Karpas-422 (cell line): ENCODE results near the gene C1QTNF1. TPM values are rescaled to one million over a fixed set of nuclear protein-coding genes. Genes with fewer than 3 reads are reported as not detected.
A peak's percentile ranks its signal among the peaks of the same experiment; 100 is the strongest.

Source experiments
- DNase-seq: peaks from one replicate; pipeline ENCODE4 v3.0.0-alpha.2; 2015
- H2AFZ ChIP-seq: fragments of 200-600 bp; sonication (generic); 2 replicates; pipeline ENCODE4 v1.6.1; 2014; ENCODE audit warnings: antibody characterized with exemption, low read length, mixed read lengths
- H3K27ac ChIP-seq: fragments of 200-600 bp; sonication (generic); 2 replicates; pipeline ENCODE4 v1.5.1; 2014; ENCODE audit warnings: mild to moderate bottlenecking, low read length, moderate library complexity
- H3K27me3 ChIP-seq: fragments of 200-600 bp; sonication (generic); 2 replicates; pipeline ENCODE4 v1.6.1; 2014; ENCODE audit warnings: low read length, mixed read lengths
- H3K36me3 ChIP-seq: fragments of 200-600 bp; sonication (generic); 2 replicates; pipeline ENCODE4 v1.6.1; 2014; ENCODE audit warnings: low read length, mixed read lengths; ENCODE audit not compliant: insufficient read depth
- H3K4me1 ChIP-seq: fragments of 200-600 bp; sonication (generic); 2 replicates; pipeline ENCODE4 v1.6.1; 2014; ENCODE audit warnings: mild to moderate bottlenecking, low read length, mixed read lengths
- H3K4me2 ChIP-seq: fragments of 200-600 bp; sonication (generic); 2 replicates; pipeline ENCODE4 v1.6.1; 2014; ENCODE audit warnings: low read length, low read depth, mild to moderate bottlenecking; ENCODE audit not compliant: poor library complexity, severe bottlenecking
- H3K4me3 ChIP-seq: fragments of 200-600 bp; sonication (generic); 2 replicates; pipeline ENCODE4 v1.5.1; 2014; ENCODE audit warnings: mild to moderate bottlenecking, antibody characterized with exemption, low read length, mixed read lengths
- H3K79me2 ChIP-seq: fragments of 200-600 bp; sonication (generic); 2 replicates; pipeline ENCODE4 v1.6.1; 2014; ENCODE audit warnings: mild to moderate bottlenecking, low read length, mixed read lengths
- H3K9ac ChIP-seq: fragments of 200-600 bp; sonication (generic); 2 replicates; pipeline ENCODE4 v1.6.0; 2014; ENCODE audit warnings: low read length
- H3K9me2 ChIP-seq: fragments of 200-600 bp; sonication (generic), shearing (Covaris generic); replicated peaks from 2 replicates; pipeline ENCODE4 v1.6.0; 2014; ENCODE audit warnings: mild to moderate bottlenecking, low read length, moderate library complexity; ENCODE audit not compliant: insufficient read depth
- H3K9me3 ChIP-seq: fragments of 300-700, 200-600 bp; sonication (generic); 2 replicates; pipeline ENCODE4 v1.6.1; 2014; ENCODE audit warnings: low read length, mixed read lengths
- H4K20me1 ChIP-seq: fragments of 200-600 bp; sonication (generic); 2 replicates; pipeline ENCODE4 v1.6.1; 2014; ENCODE audit warnings: mild to moderate bottlenecking, antibody characterized with exemption, low read length, low read depth; ENCODE audit not compliant: insufficient read depth
- total RNA-seq: library from RNA; depleted of rRNA; stranded (reverse); fragments of >200 nt; shearing (Covaris generic); gene quantifications from 2 replicates; pipeline ENCODE4 v1.2.3, GENCODE V29; 2014; ENCODE audit warnings: low replicate concordance

The C1QTNF1 gene
- total RNA-seq, 1 experiment from 2014 or later: not detected

DNA sequence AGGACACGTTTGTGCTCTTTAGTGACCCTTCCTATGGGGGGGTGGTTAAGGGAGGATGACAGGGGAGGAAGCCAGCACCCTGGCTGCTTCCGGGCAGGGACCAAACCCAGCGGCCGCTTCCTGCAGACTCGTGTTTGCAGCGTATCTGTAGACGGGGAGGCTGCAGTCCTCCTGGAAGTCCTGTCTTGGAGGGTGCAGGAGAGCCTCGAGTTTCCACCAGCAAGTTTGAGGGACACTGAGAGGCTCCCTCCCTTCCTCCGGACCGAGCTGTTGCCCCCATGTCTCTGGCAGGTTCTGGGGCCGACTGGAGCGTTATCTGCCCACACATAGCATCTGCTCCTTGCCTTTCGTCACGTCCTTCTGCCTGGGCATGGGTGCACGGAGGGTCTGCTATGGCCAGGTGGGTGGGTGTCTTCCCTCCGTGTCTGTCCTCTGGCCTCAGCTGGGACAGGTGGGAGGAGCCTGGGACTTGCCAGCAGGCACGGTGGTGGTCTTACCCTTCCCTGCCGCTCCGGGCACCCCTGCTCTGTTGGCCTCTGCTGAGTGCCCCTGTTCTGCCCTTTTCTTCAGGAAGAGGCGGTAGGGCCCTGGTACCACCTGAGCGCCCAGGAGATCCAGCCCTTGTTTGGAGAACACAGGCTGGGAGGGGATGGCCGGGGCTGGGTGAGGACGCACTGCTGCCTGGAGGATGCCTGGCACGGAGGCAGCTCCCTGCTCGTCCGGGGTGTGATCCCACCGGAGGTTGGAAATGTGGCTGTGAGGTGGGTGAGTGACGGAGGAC, 59.4 kb downstream of the C1QTNF1 start:
- no peak for DNase-seq
- Histone ChIP-seq H3K4me2 (no peak overlapping the region), H4K20me1 (peaks cover 6% of the 10 kb centered on the region; the same call in 1 of the 2 replicates)

DNA sequence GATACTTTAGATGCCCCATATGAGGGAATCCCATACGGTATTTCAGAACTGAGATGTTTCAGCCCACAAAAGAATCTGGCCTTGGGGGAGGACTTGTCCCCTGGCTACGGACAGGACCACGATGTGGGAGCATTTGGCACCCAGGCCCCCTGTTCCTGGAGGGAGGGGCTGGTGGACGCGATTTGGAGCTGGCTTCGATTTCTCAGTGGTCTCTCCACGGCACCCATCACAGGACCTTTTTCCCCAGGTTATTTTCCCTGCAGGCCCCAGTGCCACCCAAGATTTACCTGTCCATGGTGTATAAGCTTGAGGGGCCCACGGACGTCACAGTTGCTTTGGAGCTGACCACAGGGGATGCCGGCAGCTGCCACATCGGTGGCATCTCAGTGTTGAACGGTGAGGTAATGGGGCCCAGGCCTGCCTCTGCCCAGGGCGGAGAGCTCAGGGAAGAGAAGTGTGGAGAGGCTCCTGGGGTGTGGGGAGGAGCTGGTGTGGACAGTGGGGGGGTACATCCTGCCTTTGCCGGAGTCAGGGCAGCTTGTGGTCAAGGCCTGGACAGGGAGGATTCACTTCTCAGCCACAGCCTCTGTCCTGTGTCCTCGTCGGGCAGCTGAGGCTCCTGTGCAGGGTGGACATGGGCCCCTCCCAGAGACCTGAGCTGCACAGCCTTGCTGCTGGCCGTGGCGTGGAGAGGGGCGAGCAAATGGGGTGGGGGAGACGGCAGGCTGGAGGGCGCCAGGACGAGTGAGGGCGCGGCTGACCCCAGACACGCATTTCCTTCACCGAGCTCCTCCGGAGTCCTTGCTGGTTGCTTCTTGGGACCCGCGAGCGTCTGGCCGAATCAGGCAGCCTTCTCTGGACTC, 60.6 kb downstream of the C1QTNF1 start:
- H3K9me2 ChIP-seq: no peaks in the 10 kb centered on the region
- no peaks in the 10 kb centered on the region for H3K9me3 ChIP-seq
- no peak for DNase-seq
- H3K79me2 ChIP-seq: no peaks in the 10 kb centered on the region
- peaks cover 6% of the 10 kb centered on the region; the same call in 1 of the 2 replicates for H4K20me1 ChIP-seq
- H3K27ac ChIP-seq: no peak overlapping the region
- H3K27me3 ChIP-seq: no peaks in the 10 kb centered on the region
- no peak overlapping the region for H2AFZ ChIP-seq
- no peak overlapping the region for H3K4me2 ChIP-seq
- H3K4me1 ChIP-seq: no peaks in the 10 kb centered on the region
- H3K4me3 ChIP-seq: no peak overlapping the region
- no peaks in the 10 kb centered on the region for H3K36me3 ChIP-seq
- H3K9ac ChIP-seq: no peak overlapping the region

More for the DNA sequence above, 59.4 kb downstream of the C1QTNF1 start:
- Histone ChIP-seq H3K9me2 (no peaks in the 10 kb centered on the region), H2AFZ (no peak overlapping the region), H3K4me3 (no peak overlapping the region), H3K79me2 (no peaks in the 10 kb centered on the region), H3K9ac (no peak overlapping the region), H3K4me1 (no peaks in the 10 kb centered on the region), H3K27ac (no peak overlapping the region), H3K27me3 (no peaks in the 10 kb centered on the region), H3K36me3 (no peaks in the 10 kb centered on the region), H3K9me3 (no peaks in the 10 kb centered on the region)

DNA sequence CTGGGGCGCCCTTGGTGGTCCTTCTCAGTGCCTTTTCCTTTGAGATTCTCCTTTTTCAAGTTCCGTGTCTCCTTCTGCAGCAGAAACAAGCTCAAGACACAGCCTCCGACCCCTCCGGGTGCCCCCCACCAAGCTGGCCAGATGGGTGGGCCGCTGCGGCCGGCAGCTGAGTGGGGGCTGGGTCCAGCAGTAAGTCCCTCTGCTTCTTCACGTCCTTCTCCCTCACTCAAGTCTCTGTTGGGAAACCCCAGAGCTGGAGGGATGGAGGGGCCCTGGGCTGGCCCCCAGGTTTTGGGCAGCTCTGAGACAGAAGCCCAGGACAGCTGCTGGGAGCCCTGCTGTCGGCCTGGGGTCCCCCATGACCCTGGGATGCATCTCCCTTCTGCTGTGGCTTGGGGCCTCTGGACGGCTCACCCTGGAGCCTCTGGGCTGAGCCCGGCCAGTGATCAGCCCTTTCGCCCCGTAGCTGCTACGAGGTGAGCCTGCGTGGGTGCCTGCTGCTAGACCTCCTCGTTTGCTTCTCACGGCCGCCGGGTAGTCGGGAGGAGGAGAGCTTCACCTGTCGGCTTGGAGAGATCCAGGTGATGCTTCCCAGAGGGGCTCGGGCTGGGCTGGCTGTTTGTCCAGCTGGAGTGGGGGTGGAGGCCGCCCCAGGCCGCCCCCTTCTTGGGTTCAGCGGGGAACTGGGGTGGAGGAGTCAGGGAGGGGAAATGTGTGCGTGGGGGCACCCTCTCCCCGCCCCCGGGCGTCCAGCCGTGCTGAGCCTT, 61.4 kb downstream of the C1QTNF1 start:
- no peak overlapping the region for H3K9ac ChIP-seq
- no peak overlapping the region for H3K4me3 ChIP-seq
- H3K9me2 ChIP-seq: no peaks in the 10 kb centered on the region
- no peak overlapping the region for H3K4me2 ChIP-seq
- no peaks in the 10 kb centered on the region for H3K27me3 ChIP-seq
- no peak for DNase-seq
- no peak overlapping the region for H3K27ac ChIP-seq
- no peaks in the 10 kb centered on the region for H3K79me2 ChIP-seq
- no peaks in the 10 kb centered on the region for H3K36me3 ChIP-seq
- no peaks in the 10 kb centered on the region for H3K4me1 ChIP-seq
- H3K9me3 ChIP-seq: no peaks in the 10 kb centered on the region
- H4K20me1 ChIP-seq: peaks cover 6% of the 10 kb centered on the region; the same call in 1 of the 2 replicates
- H2AFZ ChIP-seq: no peak overlapping the region

DNA sequence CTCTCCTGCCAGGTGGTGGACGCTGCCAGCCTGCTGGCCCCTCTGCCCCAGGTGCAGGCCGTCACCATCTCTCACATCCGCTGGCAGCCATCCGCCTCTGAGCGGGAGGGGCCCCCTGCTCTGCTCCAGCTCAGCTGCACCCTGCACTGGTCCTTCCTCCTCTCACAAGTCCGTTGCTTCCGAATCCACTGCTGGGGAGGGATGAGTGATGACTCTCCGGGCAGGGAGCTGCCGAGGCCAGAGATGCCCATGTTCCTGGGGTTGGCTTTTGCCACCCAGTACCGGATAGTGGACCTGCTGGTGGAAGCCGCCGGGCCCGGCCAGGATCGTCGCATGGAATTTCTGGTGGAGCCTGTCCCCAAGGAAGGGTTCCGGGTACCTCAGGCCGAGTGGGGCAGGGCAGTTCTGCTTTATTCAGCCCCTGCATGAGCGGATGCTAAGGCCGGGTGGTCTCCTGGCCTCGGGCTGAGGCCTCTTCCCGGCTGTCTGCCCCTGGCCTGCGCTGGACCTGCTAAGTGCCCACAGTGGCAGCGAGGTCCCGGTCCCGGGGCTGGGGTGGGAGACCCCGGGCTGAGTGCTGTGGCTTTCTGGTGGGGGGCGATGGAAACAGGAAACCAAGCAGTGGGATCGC, 62.1 kb downstream of the C1QTNF1 start:
- H3K9me3 ChIP-seq: no peaks in the 10 kb centered on the region
- no peak for DNase-seq
- H3K9me2 ChIP-seq: no peaks in the 10 kb centered on the region
- no peaks in the 10 kb centered on the region for H3K4me1 ChIP-seq
- no peaks in the 10 kb centered on the region for H3K79me2 ChIP-seq
- H3K4me3 ChIP-seq: no peak overlapping the region
- peaks cover 6% of the 10 kb centered on the region; the same call in 1 of the 2 replicates for H4K20me1 ChIP-seq
- no peaks in the 10 kb centered on the region for H3K27me3 ChIP-seq
- H3K4me2 ChIP-seq: no peak overlapping the region
- H3K27ac ChIP-seq: no peak overlapping the region
- no peaks in the 10 kb centered on the region for H3K36me3 ChIP-seq
- H3K9ac ChIP-seq: no peak overlapping the region
- H2AFZ ChIP-seq: no peak overlapping the region

DNA sequence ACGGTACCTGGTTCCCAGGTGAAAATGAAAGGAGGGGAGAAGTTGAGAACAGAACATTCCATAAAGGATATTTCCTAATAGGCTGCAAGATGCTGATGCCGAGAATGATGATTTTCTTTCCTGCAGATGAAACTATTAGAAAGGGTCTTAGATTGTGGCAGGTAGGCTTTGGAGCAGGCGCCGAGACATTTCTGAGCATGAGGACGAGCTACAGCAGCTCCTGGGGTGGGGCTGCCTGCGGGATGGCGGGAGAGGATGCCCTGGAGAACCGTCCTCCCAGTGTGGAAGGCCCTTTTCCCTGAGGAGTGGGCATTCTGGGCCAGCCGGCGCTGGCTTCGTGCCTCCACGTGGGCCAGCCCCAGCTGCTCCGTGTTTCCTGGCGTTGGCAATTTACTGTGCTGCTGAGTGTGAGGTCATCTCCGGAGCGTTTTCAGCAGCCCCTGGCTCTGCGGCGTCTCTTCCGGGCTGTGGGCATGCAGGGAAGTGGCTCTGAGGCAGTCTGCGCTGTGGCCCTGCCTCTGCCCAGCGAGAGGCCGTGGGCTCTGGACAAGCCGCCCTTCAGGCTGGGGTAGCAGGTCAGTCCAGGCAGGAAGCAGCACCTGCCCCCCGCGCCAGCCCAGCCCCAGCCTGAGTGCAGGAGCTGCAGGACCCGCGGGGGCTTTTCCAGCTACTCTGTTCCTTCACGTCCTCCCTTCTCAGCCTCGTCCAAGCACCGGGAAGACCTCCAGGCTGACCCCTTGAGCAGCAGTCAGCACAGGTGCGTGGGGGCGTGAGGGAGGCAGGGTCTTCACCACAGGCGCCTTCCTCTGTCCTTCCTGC, 62.8 kb downstream of the C1QTNF1 start:
- no peak overlapping the region for H3K4me3 ChIP-seq

DNA sequence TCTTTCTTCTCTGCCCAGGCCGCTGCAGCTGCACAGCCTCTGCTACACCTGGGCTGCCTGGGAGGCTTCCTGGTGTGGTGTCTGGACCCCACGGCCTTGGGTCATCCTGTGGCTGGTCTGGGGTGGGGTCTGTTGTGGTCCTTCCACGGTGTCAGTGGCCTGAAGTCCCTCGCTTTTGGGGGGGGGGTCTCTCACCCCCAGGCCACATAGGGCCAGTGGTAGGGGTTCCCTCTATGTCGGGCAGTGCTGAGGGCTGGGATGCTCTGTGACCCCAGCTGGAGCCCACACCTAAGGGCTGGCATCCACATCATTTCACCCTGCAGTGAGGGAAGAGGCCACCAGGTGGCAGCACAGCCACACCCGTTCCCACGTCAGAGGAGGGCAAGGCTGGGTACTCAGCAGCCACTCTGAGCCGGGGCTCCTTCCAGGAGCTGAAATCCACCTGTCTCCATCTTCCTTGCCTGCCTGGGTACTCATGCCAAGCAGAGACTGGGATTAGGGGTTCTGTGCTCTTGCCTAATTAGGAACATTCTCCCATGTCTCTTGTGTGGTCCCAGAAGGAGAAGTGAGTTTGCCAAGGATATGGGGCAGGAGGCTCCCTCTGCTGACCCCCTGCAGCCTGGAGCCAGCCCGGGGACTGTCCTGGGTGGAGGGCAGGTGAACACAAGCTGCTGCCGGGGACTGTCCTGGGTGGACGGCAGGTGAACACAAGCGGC, 63.6 kb downstream of the C1QTNF1 start:
- H3K79me2 ChIP-seq: no peaks in the 10 kb centered on the region
- H3K9me2 ChIP-seq: no peaks in the 10 kb centered on the region
- H3K4me1 ChIP-seq: no peaks in the 10 kb centered on the region
- no peak overlapping the region for H3K4me3 ChIP-seq
- H4K20me1 ChIP-seq: peaks cover 6% of the 10 kb centered on the region; the same call in 1 of the 2 replicates
- H3K4me2 ChIP-seq: no peak overlapping the region
- H3K9me3 ChIP-seq: no peaks in the 10 kb centered on the region
- DNase-seq: peak; percentile 90
- no peak overlapping the region for H2AFZ ChIP-seq
- no peak overlapping the region for H3K27ac ChIP-seq
- H3K27me3 ChIP-seq: no peaks in the 10 kb centered on the region
- H3K36me3 ChIP-seq: no peaks in the 10 kb centered on the region
- H3K9ac ChIP-seq: no peak overlapping the region

More for the DNA sequence above, 62.8 kb downstream of the C1QTNF1 start:
- H3K9me2 ChIP-seq: no peaks in the 10 kb centered on the region
- no peaks in the 10 kb centered on the region for H3K27me3 ChIP-seq
- no peak overlapping the region for H3K4me2 ChIP-seq
- no peaks in the 10 kb centered on the region for H3K9me3 ChIP-seq
- no peak overlapping the region for H2AFZ ChIP-seq
- H3K36me3 ChIP-seq: no peaks in the 10 kb centered on the region
- peaks cover 6% of the 10 kb centered on the region; the same call in 1 of the 2 replicates for H4K20me1 ChIP-seq
- no peak overlapping the region for H3K9ac ChIP-seq
- H3K79me2 ChIP-seq: no peaks in the 10 kb centered on the region
- H3K4me1 ChIP-seq: no peaks in the 10 kb centered on the region
- DNase-seq: no peak
- H3K27ac ChIP-seq: no peak overlapping the region
